D721Med (cell line): ENCODE measurements around the gene TRMT61A.

Experiments used
- DNase-seq: peaks from one replicate; pipeline ENCODE4 v3.0.0; 2011; ENCODE audit warnings: low spot score; ENCODE audit not compliant: insufficient read length
- FAIRE-seq: peaks from 2 replicates; lab custom pipeline; 2011; peaks lifted over from hg19 to GRCh38; lab: Jason Lieb, UNC
- CTCF ChIP-seq: IDR thresholded peaks from 2 replicates; pipeline ENCODE4 v1.5.1; 2012; ENCODE audit warnings: mild to moderate bottlenecking, control low read depth; ENCODE audit not compliant: insufficient read depth; ENCODE audit errors: missing control alignments

Gene TRMT61A

GRCh38 chr14:103500148-103500990, 28.6 kb upstream of the TRMT61A start:
- DNase-seq, result no peak
- TF ChIP-seq CTCF, result peak; percentile 93
- FAIRE-seq, result no peak

- DNase-seq (no peak), FAIRE-seq (no peak)
- no peak for TF ChIP-seq CTCF
Observed at GRCh38 chr14:103501041-103501870, 27.7 kb upstream of the TRMT61A start.

GRCh38 chr14:103501921-103502669, 26.9 kb upstream of the TRMT61A start:
- TF ChIP-seq CTCF, result no peak
- FAIRE-seq (no peak), DNase-seq (no peak)

- FAIRE-seq, result no peak
- no peak for TF ChIP-seq CTCF
- no peak for DNase-seq
Observed at GRCh38 chr14:103502877-103503276, 26.1 kb upstream of the TRMT61A start.

DNA sequence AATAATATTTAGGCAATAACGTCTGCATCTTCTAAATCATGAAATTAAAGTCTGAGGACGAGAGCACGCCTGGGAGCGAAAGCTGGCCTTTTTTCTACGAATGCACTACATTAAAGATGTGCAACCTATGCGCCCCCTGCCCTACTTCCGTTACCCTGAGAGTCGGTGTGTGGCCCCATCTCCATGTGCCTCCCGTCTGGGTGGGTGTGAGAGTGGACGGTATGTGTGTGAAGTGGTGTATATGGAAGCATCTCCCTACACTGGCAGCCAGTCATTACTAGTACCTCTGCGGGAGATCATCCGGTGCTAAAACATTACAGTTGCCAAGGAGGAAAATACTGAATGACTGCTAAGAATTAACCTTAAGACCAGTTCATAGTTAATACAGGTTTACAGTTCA, 25.7 kb upstream of the TRMT61A start:
- peak; percentile 5 for DNase-seq
- no peak for FAIRE-seq
- no peak for TF ChIP-seq CTCF

DNA sequence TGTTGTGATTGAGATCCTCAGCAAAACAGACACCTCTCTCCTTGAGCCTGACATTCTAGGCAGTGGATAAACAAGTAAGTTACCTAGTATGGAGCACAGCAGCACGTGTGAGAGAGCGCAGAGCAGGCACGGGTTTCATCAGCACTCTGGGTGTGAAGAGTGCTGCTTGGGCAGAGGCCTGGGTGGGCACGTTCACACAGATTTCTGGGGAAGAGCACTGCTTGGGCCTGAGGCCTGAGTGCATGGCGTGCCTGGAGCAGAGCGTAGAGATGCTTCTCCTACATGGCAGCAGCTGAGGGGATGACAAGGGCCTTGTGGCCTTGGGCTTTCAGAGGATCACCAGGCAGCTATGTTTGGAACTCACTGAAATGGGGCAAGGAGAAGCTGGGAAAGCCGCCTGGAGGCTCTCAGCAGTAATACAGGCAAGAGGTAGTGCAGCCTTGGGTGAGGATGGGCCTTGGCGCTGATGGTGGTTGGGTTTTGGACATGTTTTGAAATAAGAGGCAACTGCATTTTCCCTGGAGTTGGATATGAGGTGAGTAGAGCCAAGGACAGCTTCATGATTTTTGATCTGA, 23.9 kb upstream of the TRMT61A start:
- peak; percentile 9 for DNase-seq

More for the DNA sequence above, 23.9 kb upstream of the TRMT61A start:
- TF ChIP-seq CTCF, result no peak
- FAIRE-seq, result no peak
